HEK293 (cell line): ENCODE data around the gene RALGAPA2.

Experiments
- CTCF ChIA-PET: fragments of 350-600 bp; formaldehyde crosslinking; extraction: SDS; loops from one replicate; lab custom pipeline; 2021; ENCODE audit warnings: antibody characterized with exemption; lab: Yijun Ruan, JAX
- POLR2A ChIA-PET: fragments of 300-600 bp; formaldehyde crosslinking; extraction: SDS; loops from one replicate; lab custom pipeline; 2020; ENCODE audit warnings: antibody characterized with exemption, inconsistent platforms; lab: Yijun Ruan, JAX
- H3K27ac ChIP-seq: fragments of 200-500 bp; sonication (Bioruptor generic); 2 replicates; pipeline ENCODE4 v1.5.1; 2014; ENCODE audit warnings: low read depth, low read length, control low read depth, inconsistent platforms; ENCODE audit errors: extremely low read depth
- H3K36me3 ChIP-seq, 2 experiments: fragments of 200-500 bp in 1 of 2; sonication (Bioruptor generic) in 1 of 2; 1 replicate in 1 of 2; 2 replicates in 1 of 2; pipeline ENCODE4 v1.5.1; 2014 to 2017; ENCODE audit warnings: inconsistent platforms in 2 of 2, low read length in 2 of 2; ENCODE audit not compliant: control insufficient read depth in 2 of 2, insufficient read depth in 1 of 2
- H3K4me1 ChIP-seq: fragments of 200-500 bp; sonication (Bioruptor generic); 2 replicates; pipeline ENCODE4 v1.5.1; 2014; ENCODE audit warnings: mild to moderate bottlenecking, low read length, inconsistent platforms; ENCODE audit not compliant: control insufficient read depth, insufficient read depth
- H3K4me3 ChIP-seq: 2 replicates; pipeline ENCODE4 v1.5.1; 2011; ENCODE audit warnings: low read depth, mild to moderate bottlenecking, control low read depth, low read length, moderate library complexity
- H3K9me3 ChIP-seq: fragments of 200-500 bp; sonication (Bioruptor generic); 2 replicates; pipeline ENCODE4 v1.5.1; 2014; ENCODE audit warnings: low read depth, low read length, inconsistent platforms; ENCODE audit not compliant: control insufficient read depth, insufficient read depth
- CTCF ChIP-seq: fragments of 450-650 bp; formaldehyde crosslinking; IDR thresholded peaks from 2 replicates; pipeline ENCODE4 v1.5.1; 2016; ENCODE audit warnings: missing biosample characterization, missing genetic modification characterization
- GFI1B ChIP-seq: fragments of 450-650 bp; formaldehyde crosslinking; IDR thresholded peaks from 2 replicates; pipeline ENCODE4 v1.5.1; 2016; ENCODE audit warnings: missing biosample characterization, missing genetic modification characterization
- GLIS1 ChIP-seq: fragments of 450-650 bp; formaldehyde crosslinking; IDR thresholded peaks from 2 replicates; pipeline ENCODE4 v1.5.1; 2016; ENCODE audit warnings: missing biosample characterization, missing genetic modification characterization
- KLF1 ChIP-seq: fragments of 450-650 bp; formaldehyde crosslinking; IDR thresholded peaks from 2 replicates; pipeline ENCODE4 v1.5.1; 2016; ENCODE audit warnings: missing biosample characterization, missing genetic modification characterization
- MYNN ChIP-seq: fragments of 450-650 bp; formaldehyde crosslinking; IDR thresholded peaks from 2 replicates; pipeline ENCODE4 v1.5.1; 2016; ENCODE audit warnings: missing biosample characterization, missing genetic modification characterization, borderline replicate concordance
- PRDM1 ChIP-seq: fragments of 450-650 bp; formaldehyde crosslinking; IDR thresholded peaks from 2 replicates; pipeline ENCODE4; 2016; ENCODE audit warnings: missing biosample characterization, missing genetic modification characterization
- PRDM6 ChIP-seq: fragments of 450-650 bp; formaldehyde crosslinking; IDR thresholded peaks from 2 replicates; pipeline ENCODE4 v1.5.1; 2017; ENCODE audit warnings: missing biosample characterization, missing genetic modification characterization
- REST ChIP-seq: fragments of 450-650 bp; formaldehyde crosslinking; IDR thresholded peaks from 2 replicates; pipeline ENCODE4 v1.5.1; 2016; ENCODE audit warnings: missing biosample characterization, missing genetic modification characterization
- SCRT1 ChIP-seq: fragments of 450-650 bp; formaldehyde crosslinking; IDR thresholded peaks from 2 replicates; pipeline ENCODE4 v1.5.1; 2016; ENCODE audit warnings: missing biosample characterization, missing genetic modification characterization, borderline replicate concordance
- SCRT2 ChIP-seq: fragments of 450-650 bp; formaldehyde crosslinking; IDR thresholded peaks from 2 replicates; pipeline ENCODE4 v1.5.1; 2016; ENCODE audit warnings: missing biosample characterization, missing genetic modification characterization
- SP3 ChIP-seq: fragments of 450-650 bp; formaldehyde crosslinking; IDR thresholded peaks from 2 replicates; pipeline ENCODE4 v1.5.1; 2016; ENCODE audit warnings: missing biosample characterization, missing genetic modification characterization
- ZNF23 ChIP-seq: fragments of 450-650 bp; formaldehyde crosslinking; IDR thresholded peaks from 2 replicates; pipeline ENCODE4 v1.5.1; 2016; ENCODE audit warnings: missing biosample characterization, missing genetic modification characterization, borderline replicate concordance
- ZNF248 ChIP-seq: fragments of 450-650 bp; formaldehyde crosslinking; IDR thresholded peaks from 2 replicates; pipeline ENCODE4 v1.5.1; 2017; ENCODE audit warnings: missing biosample characterization, missing genetic modification characterization
- ZNF274 ChIP-seq, 2 experiments: fragments of 200-500 bp in 1 of 2; fragments of 450-650 bp in 1 of 2; sonication (Bioruptor generic) in 1 of 2; formaldehyde crosslinking in 1 of 2; IDR thresholded peaks; 2 replicates each; pipeline versions ENCODE4 v1.5.1 to v1.6.1; 2014 to 2016; ENCODE audit warnings: borderline replicate concordance in 1 of 2, inconsistent platforms in 1 of 2, low read length in 1 of 2, missing biosample characterization in 1 of 2, missing genetic modification characterization in 1 of 2
- ZNF280D ChIP-seq: fragments of 450-650 bp; formaldehyde crosslinking; IDR thresholded peaks from 2 replicates; pipeline ENCODE4 v1.5.1; 2016; ENCODE audit warnings: missing biosample characterization, missing genetic modification characterization
- ZNF600 ChIP-seq: fragments of 450-650 bp; formaldehyde crosslinking; IDR thresholded peaks from 2 replicates; pipeline ENCODE4 v1.5.1; 2016; ENCODE audit warnings: missing biosample characterization, missing genetic modification characterization
- ZNF621 ChIP-seq: fragments of 450-650 bp; formaldehyde crosslinking; IDR thresholded peaks from 2 replicates; pipeline ENCODE4 v1.5.1; 2017; ENCODE audit warnings: missing biosample characterization, missing genetic modification characterization
- ZNF639 ChIP-seq: fragments of 450-650 bp; formaldehyde crosslinking; IDR thresholded peaks from 2 replicates; pipeline ENCODE4 v1.5.1; 2016; ENCODE audit warnings: missing biosample characterization, missing genetic modification characterization
- ZNF660 ChIP-seq: fragments of 450-650 bp; IDR thresholded peaks from 2 replicates; pipeline ENCODE4 v1.5.1; 2018; ENCODE audit warnings: missing biosample characterization, mild to moderate bottlenecking, missing genetic modification characterization
- ZNF747 ChIP-seq: fragments of 450-650 bp; formaldehyde crosslinking; IDR thresholded peaks from 2 replicates; pipeline ENCODE4 v1.5.1; 2016; ENCODE audit warnings: missing biosample characterization, missing genetic modification characterization
- ZNF776 ChIP-seq: fragments of 450-650 bp; formaldehyde crosslinking; IDR thresholded peaks from 2 replicates; pipeline ENCODE4 v1.5.0; 2017; ENCODE audit warnings: missing biosample characterization, missing genetic modification characterization, borderline replicate concordance

The RALGAPA2 gene

GRCh38 chr20:20363799-20364592 is 348.4 kb downstream of the RALGAPA2 start (continued):
- TF ChIP-seq ZNF280D (tag by site-specific recombination) (no peak), PRDM6 (tag by site-specific recombination) (no peak), SCRT1 (tag by site-specific recombination) (no peak), ZNF274 (IDR thresholded peaks at IDR 0.05; ENCODE audit: low read length) (no peak), ZNF274 (tag by site-specific recombination; IDR thresholded peaks at IDR 0.05; ENCODE audit: borderline replicate concordance) (no peak), KLF1 (peak; percentile 55), ZNF660 (tag by site-specific recombination) (peak; percentile 41; the same call in 1 of the 2 replicates), MYNN (tag by site-specific recombination) (no peak), ZNF639 (no peak), ZNF248 (tag by site-specific recombination) (no peak), ZNF621 (tag by site-specific recombination) (no peak), GLIS1 (tag by site-specific recombination) (peak; percentile 65; the same call in 1 of the 2 replicates), ZNF747 (no peak)

- ChIA-PET CTCF (no interaction called here), POLR2A (no interaction called here)
- Histone ChIP-seq H3K36me3 (no peaks in the 10 kb centered on the region), H3K9me3 (no peaks in the 10 kb centered on the region), H3K27ac (peak overlapping the region; percentile 16; the same call in 1 of the 2 replicates), H3K4me3 (peak overlapping the region; percentile 14), H3K4me1 (peaks cover 11% of the 10 kb centered on the region; the same call in 1 of the 2 replicates)
- no peak for TF ChIP-seq SCRT2 (tag by site-specific recombination)
- TF ChIP-seq CTCF (tag by site-specific recombination): 0 out of 2 replicates have a peak, but pooled peaks have one; percentile 12
- TF ChIP-seq ZNF600 (tag by site-specific recombination): peak; percentile 36; the same call in 1 of the 2 replicates
- no peak for TF ChIP-seq ZNF23 (tag by site-specific recombination)
- TF ChIP-seq SP3 (tag by site-specific recombination): peak; percentile 75
- TF ChIP-seq GFI1B (tag by site-specific recombination): no peak
- TF ChIP-seq PRDM1 (tag by site-specific recombination): peak; percentile 97
- peak; percentile 44; the same call in 1 of the 2 replicates for TF ChIP-seq REST (tag by site-specific recombination)
- TF ChIP-seq ZNF776 (tag by site-specific recombination): no peak
Measured at GRCh38 chr20:20363434-20363798, 349.0 kb downstream of the RALGAPA2 start.
